ENCODE results near the gene THUMPD2.
"Not testable (repeated sequence)": the region's sequence is repeated elsewhere in the genome, so short reads cannot be mapped to it uniquely, and the experiment has no call there.

The THUMPD2 gene

DNA sequence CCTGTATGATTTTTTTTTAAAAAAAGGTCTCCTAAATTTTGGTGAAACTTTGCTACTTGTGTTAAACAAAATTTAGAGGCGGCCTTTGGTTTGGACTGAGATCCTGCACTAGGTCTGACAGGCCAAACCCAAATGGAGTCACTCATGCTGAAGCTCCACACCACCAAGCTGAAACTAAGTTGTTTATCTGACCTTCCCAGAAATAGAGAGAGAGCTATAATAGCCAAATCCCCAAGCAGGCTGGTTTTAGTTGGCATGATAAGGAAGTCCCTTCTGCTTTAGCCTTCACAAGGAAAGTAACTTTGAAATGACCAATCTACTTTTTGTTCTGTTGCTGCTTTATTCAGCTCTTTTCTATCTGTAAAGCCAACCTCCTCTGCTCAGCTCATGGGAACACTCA lies 17.1 kb upstream of the THUMPD2 start:
- DNase-seq (ENCODE audit: low spot score): no peak
- TF ChIP-seq, protein P1, sequence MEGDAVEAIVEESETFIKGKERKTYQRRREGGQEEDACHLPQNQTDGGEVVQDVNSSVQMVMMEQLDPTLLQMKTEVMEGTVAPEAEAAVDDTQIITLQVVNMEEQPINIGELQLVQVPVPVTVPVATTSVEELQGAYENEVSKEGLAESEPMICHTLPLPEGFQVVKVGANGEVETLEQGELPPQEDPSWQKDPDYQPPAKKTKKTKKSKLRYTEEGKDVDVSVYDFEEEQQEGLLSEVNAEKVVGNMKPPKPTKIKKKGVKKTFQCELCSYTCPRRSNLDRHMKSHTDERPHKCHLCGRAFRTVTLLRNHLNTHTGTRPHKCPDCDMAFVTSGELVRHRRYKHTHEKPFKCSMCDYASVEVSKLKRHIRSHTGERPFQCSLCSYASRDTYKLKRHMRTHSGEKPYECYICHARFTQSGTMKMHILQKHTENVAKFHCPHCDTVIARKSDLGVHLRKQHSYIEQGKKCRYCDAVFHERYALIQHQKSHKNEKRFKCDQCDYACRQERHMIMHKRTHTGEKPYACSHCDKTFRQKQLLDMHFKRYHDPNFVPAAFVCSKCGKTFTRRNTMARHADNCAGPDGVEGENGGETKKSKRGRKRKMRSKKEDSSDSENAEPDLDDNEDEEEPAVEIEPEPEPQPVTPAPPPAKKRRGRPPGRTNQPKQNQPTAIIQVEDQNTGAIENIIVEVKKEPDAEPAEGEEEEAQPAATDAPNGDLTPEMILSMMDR (IDR thresholded peaks at IDR 0.05; ENCODE audit: extremely low read depth, missing control alignments): no peak

DNA sequence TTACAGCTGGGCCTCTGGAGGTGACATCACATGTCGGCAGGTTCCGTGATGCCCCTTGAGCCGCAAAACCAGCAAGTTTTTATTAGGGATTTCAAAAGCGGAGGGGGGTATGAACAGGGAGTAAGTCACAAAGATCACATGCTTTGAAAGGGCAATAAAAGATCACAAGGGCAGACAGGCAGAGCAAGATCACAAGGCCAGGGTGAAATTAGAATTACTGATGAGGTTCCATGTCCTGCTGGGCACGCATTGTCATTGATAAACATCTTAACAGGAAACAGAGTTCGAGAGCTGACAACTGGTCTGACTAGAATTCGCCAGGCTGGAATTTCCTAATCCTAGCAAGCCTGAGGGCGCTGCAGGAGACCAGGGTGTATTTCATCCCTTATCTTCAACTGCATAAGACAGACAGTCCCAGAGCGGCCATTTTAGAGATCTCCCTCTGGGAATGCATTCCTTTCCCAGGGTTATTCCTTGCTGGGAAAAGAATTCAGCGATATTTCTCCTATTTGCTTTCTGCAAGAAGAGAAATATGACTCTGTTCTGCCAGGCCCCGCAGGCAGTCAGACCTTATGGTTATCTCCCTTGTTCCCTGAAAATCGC lies 11.3 kb upstream of the THUMPD2 start:
- not testable (repeated sequence) for DNase-seq (ENCODE audit: low spot score)

DNA sequence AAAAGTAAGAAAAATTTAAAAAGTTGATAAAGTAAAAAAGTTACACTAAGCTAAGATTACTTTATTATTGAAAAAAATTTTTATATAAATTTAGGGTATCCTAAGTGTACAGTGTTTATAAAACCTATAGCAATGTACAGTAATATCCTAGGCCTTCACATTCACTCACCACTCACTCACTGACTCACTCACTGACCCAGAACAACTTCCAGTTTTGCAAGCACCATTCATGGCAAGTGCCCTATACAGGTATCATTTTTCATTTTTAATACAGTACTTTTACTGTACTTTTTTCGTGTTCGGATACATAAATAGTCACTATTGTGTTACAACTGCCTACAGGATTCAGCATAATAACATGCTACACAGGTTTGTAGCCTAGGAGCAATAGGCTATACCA lies 8.9 kb upstream of the THUMPD2 start:
- TF ChIP-seq, protein P1 (IDR thresholded peaks at IDR 0.05; ENCODE audit: extremely low read depth, missing control alignments): no peak
- DNase-seq (ENCODE audit: low spot score): no peak

DNA sequence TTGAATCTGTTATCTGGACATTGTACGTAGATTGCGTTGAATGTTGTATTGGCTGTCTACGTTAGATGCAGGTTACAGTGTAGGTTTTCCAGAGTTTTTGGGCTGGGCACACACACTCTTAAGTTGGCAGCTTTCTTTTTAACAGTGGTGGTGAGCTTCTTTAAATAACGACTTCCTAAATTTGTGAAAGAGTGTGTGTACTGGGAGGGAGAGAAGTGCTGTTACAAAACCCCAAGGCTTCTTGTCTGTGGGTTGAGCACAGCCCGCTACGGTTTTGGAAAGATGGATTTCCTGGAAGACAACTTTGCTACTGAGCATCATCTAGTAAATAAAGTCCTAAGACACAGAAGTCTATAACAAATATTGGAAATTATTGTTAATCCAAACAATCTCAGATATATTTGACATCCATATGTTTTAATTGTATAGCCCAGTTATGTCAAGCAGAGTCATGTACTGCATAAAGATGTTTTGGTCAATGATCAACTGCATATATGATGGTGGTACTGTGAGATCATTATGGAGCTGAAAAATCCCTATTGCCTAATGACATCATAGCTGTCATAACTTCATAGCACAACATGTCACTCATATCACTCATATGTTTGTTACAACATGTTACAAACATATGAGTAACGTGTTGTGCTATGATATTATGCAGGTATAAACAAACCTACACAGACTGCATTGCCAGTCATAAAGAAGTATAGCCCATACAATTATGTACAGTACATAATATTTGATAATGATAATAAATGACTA lies 7.9 kb upstream of the THUMPD2 start:
- DNase-seq (ENCODE audit: low spot score): no peak
- TF ChIP-seq, protein P1 (IDR thresholded peaks at IDR 0.05; ENCODE audit: extremely low read depth, missing control alignments): no peak

DNA sequence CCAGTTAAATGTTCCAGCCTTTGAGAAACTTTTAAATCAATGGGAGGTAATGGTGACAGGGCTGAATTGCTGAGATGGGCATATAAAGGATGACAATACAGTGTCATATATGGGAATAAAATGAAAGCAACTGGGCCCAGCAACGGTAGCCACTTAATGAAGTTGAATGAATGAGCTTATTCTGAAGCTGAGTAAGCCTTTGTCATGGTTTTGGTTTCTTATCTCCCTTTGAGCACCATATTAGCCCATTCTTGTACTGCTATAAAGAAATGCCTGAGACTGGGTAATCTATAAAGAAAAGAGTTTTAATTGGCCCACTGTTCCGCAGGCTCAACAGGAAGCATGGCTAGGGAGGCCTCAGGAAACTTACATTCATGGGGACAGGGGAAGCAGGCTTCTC lies 3.5 kb upstream of the THUMPD2 start:
- TF ChIP-seq, protein P1 (IDR thresholded peaks at IDR 0.05; ENCODE audit: extremely low read depth, missing control alignments): no peak
- no peak for DNase-seq (ENCODE audit: low spot score)

DNA sequence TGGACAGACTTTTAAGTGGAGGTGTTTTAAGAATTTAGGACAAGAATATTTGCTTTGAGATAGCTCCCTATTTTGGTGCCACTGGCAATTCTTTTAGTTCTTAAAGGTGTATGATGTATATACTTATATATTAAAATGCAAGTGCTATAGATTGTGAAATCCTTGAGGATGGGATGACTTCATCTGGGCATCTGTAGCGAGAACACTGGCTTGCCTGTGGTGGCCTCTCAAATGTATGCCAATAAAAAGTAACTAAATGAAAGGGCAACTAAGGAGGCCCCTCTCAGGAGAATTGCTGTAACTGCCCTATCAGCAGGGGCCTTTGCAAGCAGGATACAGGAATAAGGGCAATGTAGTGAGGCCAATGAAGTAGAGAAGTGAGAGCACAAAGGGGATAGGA lies 2.6 kb upstream of the THUMPD2 start:
- TF ChIP-seq, protein P1 (IDR thresholded peaks at IDR 0.05; ENCODE audit: extremely low read depth, missing control alignments): no peak
- no peak for DNase-seq (ENCODE audit: low spot score)

DNA sequence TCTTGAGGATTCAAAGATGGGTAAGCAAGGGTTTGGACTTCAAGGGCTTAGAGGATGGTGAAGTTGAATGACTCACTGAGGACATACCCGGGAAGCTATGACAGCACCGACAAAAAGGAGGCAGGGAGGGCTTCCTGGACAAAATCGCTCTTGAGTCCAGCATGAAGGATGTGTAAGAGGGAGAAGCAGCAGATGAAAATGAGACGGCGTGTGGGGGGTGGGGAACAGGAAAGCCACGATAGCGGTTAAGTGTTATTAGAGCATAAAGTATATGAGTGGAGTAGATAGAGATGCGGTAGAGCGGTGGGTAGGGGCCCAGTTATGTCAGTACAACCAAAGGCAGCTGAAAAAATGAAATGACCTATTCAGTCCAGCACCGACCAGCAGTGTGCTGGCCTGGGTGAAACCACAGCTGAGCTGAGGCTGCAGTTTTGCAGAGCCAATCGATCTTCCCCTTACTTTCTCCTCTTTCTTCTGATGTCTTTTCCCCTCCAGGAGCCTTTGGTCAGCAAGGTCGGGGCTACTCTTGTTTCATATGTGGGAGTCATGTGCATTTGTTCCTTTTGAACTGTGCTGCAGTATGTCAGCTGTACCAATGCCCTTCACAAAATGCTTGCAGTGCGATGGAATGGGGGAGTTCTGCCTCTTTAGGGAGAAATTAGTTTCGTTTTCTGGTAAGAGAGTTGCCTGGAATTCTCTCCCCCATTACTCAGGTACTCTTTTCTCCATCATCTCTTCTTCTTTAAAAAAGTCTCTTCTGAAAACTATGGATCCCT lies 2.0 kb upstream of the THUMPD2 start:
- DNase-seq (ENCODE audit: low spot score): peak; percentile 20
- TF ChIP-seq, protein P1 (IDR thresholded peaks at IDR 0.05; ENCODE audit: extremely low read depth, missing control alignments): no peak
